ENCODE results near the gene MAP7. TPM values are rescaled to one million over a fixed set of nuclear protein-coding genes. Genes with fewer than 3 reads are reported as not detected.

Gene MAP7
- total and polyA plus RNA-seq, 2 donors (not counting 3 experiments of a cell fraction or from before 2014, with no cell fraction given), result 0.07 to 0.42 TPM

- H3K27ac ChIP-seq (ENCODE audit: insufficient read depth, low read depth, low read length), result no peak overlapping the region
- no peaks in the 10 kb centered on the region for H3K9me1 ChIP-seq (replicated peaks; ENCODE audit: control insufficient read depth, extremely low read depth, insufficient read depth, low read length)
- no peaks in the 10 kb centered on the region for H4K20me1 ChIP-seq (replicated peaks; ENCODE audit: control insufficient read depth, extremely low read depth, insufficient read depth, low read length)
- ChIA-PET CTCF (interaction anchor here (1.0 to 1.3 kb wide), 2 partner anchors 15 to 19 kb away, joined by 3 read pairs; no protein-coding TSS in a partner anchor), POLR2A (no interaction called here)
- no peaks in the 10 kb centered on the region for H3K4me1 ChIP-seq (ENCODE audit: control insufficient read depth, extremely low read depth, insufficient read depth, low read length)
- dilution Hi-C loops (cut with MboI; ENCODE audit: extremely low pct_ligation_motif_present, low sequenced_read_pairs), result no loop called here
- H3K9me3 ChIP-seq (replicated peaks; ENCODE audit: control insufficient read depth, insufficient read depth, low read length), result no peaks in the 10 kb centered on the region
- no peak for FAIRE-seq
- H3K79me2 ChIP-seq (ENCODE audit: control insufficient read depth, insufficient read depth, low read length), result no peaks in the 10 kb centered on the region
- H2AFZ ChIP-seq (ENCODE audit: low read depth, low read length), result no peak overlapping the region
- no peaks in the 10 kb centered on the region for H3K36me3 ChIP-seq (ENCODE audit: control insufficient read depth in 2 of 2, extremely low read depth in 1 of 2, insufficient read depth in 2 of 2, low read length in 2 of 2)
- BruUV-seq (replicated peaks), result no TSS peak
- H3K27me3 ChIP-seq (ENCODE audit: control insufficient read depth in 2 of 2, insufficient read depth in 2 of 2, low read length in 2 of 2), result peaks cover 6 to 12% of the 10 kb centered on the region in 2 experiments
- no peak overlapping the region for H3K4me2 ChIP-seq (ENCODE audit: insufficient read depth, low read length)
- H3K4me3 ChIP-seq (replicated peaks in 1 of 3; ENCODE audit: insufficient read depth in 1 of 3, low read depth in 1 of 3, low read length in 3 of 3), result no peak overlapping the region
- no peak overlapping the region for H3K9ac ChIP-seq (replicated peaks; ENCODE audit: extremely low read depth, insufficient read depth, low read length)
- TF ChIP-seq GATA2 (IDR thresholded peaks at IDR 0.05; ENCODE audit: insufficient read depth, insufficient read length, low read depth, low read length) (no peak), POLR2AphosphoS5 (IDR thresholded peaks at IDR 0.05; ENCODE audit: insufficient read depth, low read depth, low read length) (no peak), JUN (IDR thresholded peaks at IDR 0.05; ENCODE audit: borderline replicate concordance, insufficient read depth, insufficient read length, low read depth) (no peak), MYC (IDR thresholded peaks at IDR 0.05; ENCODE audit: low read depth, low read length) (no peak), FOS (IDR thresholded peaks at IDR 0.05; ENCODE audit: borderline replicate concordance, insufficient read depth, low read length) (no peak)
- DNase-seq (ENCODE audit: low read depth, low spot score), result no peak
- intact Hi-C loops (cut with micrococcal nuclease), result no loop called here
Measured at GRCh38 chr6:136541395-136541794, 8.8 kb downstream of the MAP7 start.

DNA sequence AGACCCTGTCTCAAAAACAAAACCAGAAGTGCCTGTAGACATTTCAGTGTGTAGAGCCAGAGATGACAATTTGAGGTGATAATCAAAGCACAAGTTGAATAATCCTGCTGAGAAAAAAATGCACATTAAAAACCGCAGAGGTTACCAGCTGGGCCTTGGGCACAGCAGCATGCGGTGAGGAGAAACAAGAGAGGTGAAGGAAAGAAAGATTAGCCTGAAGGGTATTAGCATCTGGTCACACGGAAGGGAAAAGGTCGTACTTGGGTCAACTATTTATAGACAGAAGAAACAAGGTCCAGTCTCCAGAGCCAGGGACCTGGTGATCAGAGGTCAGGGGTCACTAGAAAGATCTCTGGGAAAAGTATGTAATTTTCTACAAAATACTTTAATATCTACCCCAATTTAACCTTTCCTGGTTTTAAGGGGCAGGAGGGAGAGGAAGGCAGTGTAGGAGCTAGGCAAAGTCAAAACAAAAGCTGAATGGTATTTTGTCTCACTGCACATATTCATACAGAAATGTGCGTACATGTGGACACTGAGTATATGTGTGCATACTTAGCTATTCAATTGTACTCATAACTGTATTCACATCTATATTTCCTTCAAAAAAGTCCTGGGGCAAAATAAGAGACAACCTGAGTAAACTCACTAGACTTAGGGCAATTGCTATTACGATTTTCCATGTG is 10.1 kb downstream of the MAP7 start:
- no peak for TF ChIP-seq MAX (IDR thresholded peaks at IDR 0.05; ENCODE audit: insufficient read depth, insufficient read length)
- no peak for TF ChIP-seq CTCF (IDR thresholded peaks at IDR 0.05; ENCODE audit: extremely low read depth in 1 of 2, insufficient read depth in 1 of 2, low read depth in 1 of 2, low read length in 2 of 2)
- TF ChIP-seq POLR2A (IDR thresholded peaks at IDR 0.05; ENCODE audit: low read depth, low read length), result no peak
- TF ChIP-seq MYC (IDR thresholded peaks at IDR 0.05; ENCODE audit: low read depth, low read length), result no peak
- Histone ChIP-seq H3K4me3 (replicated peaks in 1 of 3; ENCODE audit: insufficient read depth in 1 of 3, low read depth in 1 of 3, low read length in 3 of 3) (no peak overlapping the region), H3K9ac (replicated peaks; ENCODE audit: extremely low read depth, insufficient read depth, low read length) (no peak overlapping the region), H3K27ac (ENCODE audit: insufficient read depth, low read depth, low read length) (no peak overlapping the region), H3K27me3 (ENCODE audit: control insufficient read depth in 2 of 2, insufficient read depth in 2 of 2, low read length in 2 of 2) (peaks cover 5 to 10% of the 10 kb centered on the region in 2 experiments), H3K9me1 (replicated peaks; ENCODE audit: control insufficient read depth, extremely low read depth, insufficient read depth, low read length) (no peaks in the 10 kb centered on the region), H2AFZ (ENCODE audit: low read depth, low read length) (no peak overlapping the region), H4K20me1 (replicated peaks; ENCODE audit: control insufficient read depth, extremely low read depth, insufficient read depth, low read length) (no peaks in the 10 kb centered on the region), H3K4me2 (ENCODE audit: insufficient read depth, low read length) (no peak overlapping the region), H3K36me3 (ENCODE audit: control insufficient read depth in 2 of 2, extremely low read depth in 1 of 2, insufficient read depth in 2 of 2, low read length in 2 of 2) (no peaks in the 10 kb centered on the region), H3K9me3 (replicated peaks; ENCODE audit: control insufficient read depth, insufficient read depth, low read length) (no peaks in the 10 kb centered on the region), H3K79me2 (ENCODE audit: control insufficient read depth, insufficient read depth, low read length) (no peaks in the 10 kb centered on the region), H3K4me1 (ENCODE audit: control insufficient read depth, extremely low read depth, insufficient read depth, low read length) (no peaks in the 10 kb centered on the region)
- FAIRE-seq (no peak), DNase-seq (ENCODE audit: low read depth, low spot score) (no peak)
- dilution Hi-C loops (cut with MboI; ENCODE audit: extremely low pct_ligation_motif_present, low sequenced_read_pairs) (no loop called here), intact Hi-C loops (cut with micrococcal nuclease) (loop anchor here (2.0 kb wide), 1 partner anchor 37 kb away; no protein-coding TSS in a partner anchor)
- POLR2A ChIA-PET, result no interaction called here
- CTCF ChIA-PET, result no interaction called here
- no TSS peak for BruUV-seq (replicated peaks)
